ENCODE data around the gene SCUBE1.

Gene SCUBE1

DNA sequence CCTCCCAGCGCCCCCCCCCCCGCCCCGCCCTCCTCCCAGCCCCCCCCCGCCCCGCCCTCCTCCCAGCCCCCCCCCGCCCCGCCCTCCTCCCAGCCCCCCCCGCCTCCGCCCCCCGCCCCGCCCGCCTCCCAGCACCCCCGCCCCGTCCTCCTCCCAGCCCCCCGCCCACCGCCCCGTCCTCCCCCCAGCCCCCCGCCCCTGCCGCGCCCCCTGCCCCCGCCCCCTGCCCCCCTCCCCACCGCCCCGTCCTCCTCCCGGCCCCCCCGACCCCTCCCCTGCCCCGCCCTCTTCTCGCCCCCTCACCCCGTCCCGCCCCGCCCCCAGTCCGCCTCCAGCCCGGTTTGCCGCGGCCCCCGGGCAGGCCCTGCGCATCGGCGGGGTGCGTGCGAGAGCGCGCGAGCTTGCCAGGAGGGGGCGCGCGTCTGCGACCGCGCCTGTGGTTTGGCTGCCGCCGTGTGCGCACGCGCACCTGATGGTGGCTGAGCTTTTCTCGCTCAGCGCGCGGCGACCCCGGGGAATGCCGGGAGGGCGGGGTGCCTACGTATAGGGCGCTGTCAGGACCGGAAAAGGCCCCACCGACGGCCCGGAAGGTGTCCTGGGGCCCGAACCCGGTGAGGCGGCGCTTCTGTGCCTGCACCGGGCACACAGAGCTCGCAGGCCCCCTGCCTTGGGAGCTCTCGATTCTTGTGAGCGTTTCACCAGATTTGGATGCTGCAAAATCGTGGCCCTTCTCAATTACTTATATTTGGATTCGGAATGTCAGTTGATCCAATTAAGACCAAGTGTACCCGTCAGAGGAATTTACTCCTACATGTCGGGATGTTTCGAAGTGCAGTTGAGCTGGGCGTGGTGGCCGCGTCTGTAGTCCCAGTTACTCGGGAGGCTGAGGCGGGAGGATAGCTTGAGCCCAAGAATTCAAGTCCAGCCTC lies 155.7 kb downstream of the SCUBE1 start:
- FAIRE-seq, result no peak

DNA sequence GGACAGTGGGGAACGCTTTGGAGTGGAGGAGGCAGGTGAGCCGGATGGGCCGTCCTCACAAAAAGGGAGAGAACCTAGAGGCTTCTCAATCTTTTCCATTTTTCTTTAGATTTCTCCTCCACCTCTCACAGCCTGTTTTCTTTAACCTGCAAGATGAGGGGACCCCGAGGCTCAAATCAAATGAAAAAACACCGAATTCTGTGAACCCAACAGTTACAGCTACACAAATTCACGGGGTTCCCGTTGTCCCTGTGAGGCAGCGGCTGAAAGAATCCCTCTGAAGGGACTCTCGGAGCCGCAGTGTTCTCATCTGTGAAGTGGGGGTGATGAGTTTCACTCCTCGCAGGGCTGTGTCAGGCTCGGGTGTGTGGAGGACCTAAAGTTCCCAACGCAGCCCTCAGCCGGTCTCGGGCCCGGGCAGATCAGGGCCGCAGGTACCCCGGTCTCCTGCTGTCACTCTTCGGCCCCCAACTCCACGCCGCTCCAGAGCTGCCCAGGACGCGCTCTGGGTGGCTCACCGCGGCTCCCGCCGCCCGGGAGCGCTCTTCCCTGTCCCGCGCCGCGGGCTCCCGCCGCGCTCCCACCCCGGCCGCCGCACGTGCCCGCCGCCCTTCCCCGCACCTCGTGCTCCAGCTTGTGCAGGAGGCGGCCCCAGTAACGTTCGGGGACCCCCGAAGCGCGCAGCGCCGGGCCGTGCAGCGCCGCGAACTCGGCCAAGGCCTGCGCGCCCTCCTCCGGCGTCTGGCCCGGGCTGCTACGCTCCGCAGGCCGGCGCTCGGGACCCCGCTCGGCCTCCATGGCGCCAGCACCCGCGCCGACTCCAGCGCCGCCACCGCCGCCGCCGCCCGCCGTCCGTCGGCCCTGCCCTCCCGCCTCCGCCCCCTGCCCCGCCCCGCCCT lies 156.7 kb downstream of the SCUBE1 start, which contains the start of gene TTLL12:
Gene TTLL12, minus strand, starts transcription at position 863 of the 899 bp plus-strand sequence. Its CDS starts 65 bp downstream, at position 798.
- FAIRE-seq, result no peak

DNA sequence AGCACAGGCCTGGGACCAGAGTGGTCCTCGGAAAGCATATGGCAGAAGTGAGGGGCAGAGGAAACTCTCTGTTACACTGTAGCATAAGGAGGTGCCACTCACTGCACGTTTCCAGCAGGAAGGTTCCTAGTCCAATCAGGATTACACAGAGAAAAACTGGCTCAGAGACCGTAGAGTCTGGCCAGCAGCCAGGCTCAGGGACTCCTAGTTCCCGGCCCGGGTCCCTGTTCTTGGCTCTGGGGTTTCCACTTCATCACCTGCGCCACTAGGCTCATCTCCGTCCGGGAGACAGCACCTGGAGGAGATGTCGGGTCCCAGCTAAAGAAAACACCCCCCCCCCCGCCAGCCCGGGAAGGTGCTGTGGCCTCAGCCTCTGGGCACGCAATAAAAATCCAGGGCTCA lies 157.3 kb downstream of the SCUBE1 start:
- FAIRE-seq, result no peak

DNA sequence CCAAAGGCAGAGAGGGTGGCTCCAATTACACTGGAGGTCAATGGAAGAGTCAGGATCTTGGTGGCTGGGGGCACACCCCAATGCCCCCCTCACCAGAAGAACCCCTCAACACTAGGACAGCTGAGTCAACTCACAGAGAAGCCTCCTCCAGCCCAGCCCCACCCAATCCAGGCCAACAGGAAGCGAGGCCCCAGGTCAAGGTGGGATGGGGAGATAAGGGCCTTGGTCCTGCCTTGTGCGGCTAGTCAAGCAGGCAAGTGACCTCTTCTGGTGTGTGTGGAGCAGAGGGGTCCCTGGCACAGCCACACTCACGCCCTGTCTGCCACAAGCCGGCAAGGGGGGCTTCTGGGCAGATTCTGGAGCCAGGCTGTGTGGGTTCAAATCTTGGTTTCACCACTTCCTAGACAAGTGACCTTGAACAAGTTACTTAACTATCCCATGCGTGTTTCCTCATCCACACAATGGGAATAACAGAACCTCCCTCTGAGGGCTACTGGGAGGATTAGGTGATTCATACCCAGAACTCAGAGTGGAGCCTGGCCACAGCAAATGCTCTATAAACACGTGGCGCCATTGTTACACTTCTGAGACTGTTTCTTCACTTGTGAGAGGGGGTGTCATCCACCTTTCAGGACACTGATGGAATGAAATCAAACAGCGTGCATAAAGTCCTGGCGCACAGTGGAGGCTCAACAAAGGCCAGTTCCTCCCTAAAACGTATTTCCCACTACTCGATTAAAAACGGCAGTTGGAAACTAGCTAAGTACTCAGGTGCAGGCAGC lies 159.5 kb downstream of the SCUBE1 start:
- no peak for FAIRE-seq

DNA sequence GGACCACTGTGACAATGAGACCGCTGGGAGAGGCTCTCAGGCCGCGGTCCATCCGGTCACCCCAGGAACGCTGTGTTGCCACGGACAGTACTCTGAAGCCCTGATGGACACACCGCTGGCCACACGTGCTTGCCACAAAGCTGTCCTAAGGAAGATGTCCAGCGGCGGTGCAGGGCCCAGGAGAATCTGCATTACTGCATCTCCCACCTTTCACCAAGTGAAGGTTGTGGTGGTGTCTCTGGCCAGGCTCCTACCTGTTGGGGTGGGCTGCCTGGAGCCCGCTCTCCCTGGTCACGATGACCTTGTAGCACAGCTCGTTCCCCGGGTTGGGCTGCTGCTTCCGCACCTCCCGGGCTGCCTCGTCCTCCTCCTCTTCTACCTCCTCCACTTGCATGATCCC lies 160.4 kb downstream of the SCUBE1 start:
- FAIRE-seq, result no peak

DNA sequence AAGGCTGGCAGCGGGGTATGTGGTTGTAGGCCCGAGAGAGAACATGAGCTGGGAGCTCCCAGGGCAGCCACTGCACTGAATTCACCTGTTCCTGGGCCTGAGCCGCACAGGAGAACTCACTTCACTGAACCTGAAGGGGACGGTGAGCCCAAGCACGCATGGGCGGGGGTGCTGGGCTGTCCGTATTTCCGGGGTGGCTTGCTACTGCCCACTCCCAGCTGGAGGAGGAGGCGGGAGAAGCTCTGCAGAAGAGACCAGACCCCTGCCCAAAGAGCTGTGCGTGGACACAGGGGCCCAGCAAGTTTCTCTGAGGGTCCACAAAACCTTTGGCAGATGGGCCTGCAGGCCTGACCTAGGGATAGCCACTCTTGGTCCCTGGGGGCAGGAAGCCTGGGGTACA lies 161.1 kb downstream of the SCUBE1 start:
- no peak for FAIRE-seq

DNA sequence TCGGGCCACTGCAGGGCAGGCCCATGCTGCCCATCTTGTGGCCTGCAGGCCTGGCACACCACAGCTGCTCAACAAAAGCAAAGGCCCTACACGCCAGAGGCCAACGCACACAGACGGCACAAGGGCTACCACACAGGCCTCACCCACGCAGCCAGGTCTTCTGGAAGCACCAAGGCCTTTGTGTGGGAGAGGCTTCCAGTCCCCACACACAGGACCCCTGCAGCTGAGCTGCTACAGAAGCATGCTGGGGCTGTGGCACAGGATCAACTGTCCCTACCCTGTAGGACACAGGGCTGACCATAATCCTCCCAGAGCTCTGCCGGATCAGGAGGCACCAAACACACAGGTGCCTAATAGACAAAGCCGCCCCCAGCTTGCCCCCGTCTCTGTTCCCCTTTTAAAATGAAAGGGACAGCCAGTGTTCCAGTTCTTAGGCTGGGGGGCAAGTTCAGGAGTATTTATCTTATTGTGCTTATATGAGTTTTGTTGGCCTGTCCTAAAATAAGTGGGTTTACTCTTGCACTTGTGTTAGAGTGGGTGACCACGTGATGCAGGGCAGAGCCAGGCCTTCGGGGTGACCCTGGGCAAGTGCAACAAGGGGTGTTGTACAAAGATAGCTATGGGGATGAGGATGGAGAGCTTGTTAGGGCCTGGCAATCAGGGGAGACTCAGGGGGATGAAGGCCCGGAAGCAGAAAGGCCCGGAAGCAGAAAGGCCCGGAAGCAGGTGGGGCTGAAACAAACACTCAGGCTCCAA lies 161.7 kb downstream of the SCUBE1 start:
- no peak for FAIRE-seq

DNA sequence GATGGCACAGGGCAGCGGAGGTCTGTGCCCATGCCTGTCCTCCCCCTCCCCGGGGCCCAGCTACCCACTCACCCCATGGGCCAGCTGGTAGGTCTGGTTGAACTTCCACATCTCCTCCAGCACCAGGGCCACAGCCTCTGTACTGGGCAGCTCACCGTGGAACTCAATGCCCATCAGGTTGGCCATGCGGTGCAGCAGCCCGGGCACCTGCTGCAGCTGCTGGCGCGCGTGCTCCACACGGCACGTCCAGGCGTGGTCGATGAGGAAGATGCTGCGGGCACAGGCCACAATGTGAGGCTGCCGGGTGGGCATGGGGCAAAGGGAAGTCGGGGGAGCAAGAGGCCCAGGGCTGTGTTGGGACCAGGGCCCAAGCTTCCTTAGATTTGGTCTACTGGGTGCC lies 162.5 kb downstream of the SCUBE1 start:
- FAIRE-seq, result no peak

DNA sequence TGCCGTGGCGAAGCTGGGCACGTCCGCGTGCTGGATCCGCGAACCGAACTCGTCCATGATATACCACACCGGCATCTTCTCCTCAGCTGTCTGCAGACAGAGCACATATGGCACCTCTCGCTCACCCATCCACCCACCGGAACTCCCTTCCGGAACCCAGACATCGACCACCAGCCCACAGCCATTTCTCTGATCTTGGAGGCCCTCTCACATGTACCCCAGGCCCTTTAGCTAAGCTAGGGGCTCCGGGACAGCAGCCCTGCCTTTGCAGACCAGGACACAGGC lies 163.3 kb downstream of the SCUBE1 start:
- FAIRE-seq, result no peak

DNA sequence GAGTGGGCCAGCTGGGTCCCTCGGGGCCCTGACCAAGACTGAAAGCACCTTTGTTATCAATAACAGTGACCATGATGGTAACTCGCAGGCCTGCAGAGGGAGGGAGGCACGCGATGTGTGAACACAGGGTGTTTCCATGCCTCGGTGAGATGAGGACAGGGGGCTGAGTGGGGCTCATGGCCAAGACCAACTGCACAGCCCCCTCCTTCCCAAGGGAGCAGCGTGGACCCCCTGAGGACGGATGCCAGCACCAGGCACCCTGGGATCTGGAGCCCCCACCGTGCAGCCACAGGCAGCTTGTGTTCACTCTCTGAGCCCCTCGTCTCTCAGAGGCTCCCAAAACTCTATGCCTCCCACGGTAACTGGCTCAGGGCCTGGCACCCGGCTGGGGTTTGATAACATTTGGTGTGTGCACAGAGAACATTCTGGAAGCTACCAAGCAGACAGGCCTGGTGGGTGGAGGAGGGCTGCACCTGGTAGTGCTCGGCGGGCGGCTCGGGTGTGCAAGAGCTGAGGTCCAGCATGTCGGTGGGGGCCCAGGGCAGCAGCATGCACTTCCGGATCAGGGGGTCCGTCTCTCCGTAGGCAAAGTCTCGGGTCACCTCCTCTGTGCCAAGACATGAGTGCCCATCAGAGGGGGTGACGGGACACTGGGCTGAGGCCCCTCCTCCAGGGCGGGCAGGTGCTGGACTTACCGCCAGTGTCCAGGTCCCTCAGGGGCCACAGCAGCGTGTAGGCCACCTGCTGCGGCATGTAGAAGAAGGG lies 163.8 kb downstream of the SCUBE1 start:
- FAIRE-seq, result no peak

DNA sequence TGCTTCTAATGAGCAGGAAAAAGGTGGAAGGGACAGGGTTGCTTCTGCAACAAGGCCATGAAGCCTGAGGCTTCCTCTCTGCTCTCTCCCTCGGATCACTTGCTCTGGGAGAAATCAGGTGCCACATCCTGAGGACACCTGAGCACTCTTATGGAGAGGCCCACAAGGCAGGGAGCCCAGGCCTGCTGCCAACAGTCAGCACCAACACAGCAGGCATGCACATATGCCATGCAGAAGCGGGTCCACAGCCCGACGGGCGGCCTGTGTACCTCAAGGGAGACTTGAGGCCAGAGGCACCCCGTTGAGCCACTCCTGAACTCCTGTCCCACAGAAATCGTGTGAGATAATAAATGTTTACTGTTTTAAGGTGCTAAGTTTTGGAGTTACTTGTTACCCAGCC lies 165.7 kb downstream of the SCUBE1 start:
- no peak for FAIRE-seq

DNA sequence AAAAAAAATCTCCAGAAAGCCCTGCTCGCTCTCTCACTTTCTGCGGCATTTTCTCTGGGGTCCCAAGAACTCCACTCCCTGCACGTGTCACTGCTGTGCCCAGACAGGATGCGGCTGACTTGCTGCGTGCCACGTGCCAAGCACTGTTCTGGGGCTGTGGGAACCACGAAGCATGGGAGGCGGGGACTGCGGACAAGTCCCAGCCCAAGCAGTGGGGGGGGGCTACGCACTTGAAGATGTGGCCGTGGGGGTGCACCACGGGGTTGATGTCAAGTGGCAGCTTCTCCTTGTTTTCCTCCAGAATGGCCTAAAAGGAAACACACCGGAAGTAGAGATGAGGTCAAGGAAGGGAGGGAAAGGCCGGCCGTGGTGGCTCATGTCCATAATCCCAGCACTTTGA lies 167.1 kb downstream of the SCUBE1 start:
- no peak for FAIRE-seq

DNA sequence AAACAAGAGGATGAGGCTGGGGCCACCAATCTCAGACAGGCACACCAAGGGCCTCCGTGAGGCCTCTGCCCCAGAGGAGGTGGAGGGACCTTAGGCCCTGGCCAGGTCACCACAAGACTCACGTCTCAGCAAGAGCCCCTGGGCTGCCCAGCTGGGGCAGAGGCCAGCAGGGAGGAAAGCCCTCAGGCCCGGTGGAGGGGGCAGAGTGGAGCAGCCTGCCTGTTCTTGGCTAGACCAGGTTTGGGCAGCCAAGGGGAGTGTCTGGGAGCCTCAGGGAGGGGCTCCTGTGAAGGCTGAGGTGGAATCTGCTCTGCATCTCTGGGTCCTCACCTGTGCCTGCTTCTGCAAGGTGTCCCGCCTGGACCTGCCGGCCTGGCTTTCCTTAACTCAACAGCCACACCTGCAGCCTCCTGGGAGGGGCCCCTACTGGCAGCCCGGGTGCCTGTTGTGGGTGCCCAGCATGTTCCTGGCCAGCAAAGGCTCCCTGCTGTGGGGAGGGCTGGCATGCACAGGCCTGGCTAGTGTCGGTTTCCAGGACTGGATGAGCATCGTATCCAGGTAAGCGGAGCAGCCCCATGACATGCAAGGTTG lies 168.1 kb downstream of the SCUBE1 start:
- no peak for FAIRE-seq

DNA sequence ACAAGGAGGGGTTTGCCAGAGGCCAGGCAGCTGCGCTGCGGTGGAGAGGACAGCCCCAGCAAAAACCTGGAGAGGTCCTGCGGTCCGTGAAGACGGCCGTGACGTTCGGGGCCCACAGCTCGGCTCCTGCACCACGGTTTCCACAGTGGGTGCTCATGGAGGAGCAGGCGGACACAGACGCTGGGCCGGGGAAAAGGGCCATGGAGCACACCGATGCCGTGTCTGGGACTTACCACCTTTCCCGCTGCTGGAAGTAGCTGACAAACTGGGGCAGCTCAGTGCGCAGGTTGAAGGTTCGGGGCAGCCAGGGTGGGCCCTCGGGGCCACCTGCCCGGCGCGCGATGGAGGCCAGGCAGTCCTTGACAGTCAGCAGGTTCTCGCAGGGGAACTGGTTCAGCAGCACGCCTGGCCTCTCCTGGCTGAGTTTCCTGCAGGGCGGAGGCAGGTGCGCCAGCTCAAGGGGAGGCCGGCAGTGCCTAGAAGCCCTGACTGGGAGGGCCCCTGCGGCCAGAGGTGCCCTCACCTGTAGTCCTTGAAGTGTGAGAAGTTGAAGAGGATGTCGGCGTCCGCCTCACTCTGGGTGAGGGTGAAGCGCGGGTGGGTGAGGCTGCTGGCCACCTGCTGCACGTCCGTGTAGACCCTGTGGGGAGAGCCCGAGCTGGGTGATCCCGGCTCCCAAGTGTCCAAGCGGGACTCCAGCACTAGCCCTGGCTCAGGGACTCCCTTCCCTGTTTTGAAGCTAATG lies 169.0 kb downstream of the SCUBE1 start:
- FAIRE-seq, result no peak

DNA sequence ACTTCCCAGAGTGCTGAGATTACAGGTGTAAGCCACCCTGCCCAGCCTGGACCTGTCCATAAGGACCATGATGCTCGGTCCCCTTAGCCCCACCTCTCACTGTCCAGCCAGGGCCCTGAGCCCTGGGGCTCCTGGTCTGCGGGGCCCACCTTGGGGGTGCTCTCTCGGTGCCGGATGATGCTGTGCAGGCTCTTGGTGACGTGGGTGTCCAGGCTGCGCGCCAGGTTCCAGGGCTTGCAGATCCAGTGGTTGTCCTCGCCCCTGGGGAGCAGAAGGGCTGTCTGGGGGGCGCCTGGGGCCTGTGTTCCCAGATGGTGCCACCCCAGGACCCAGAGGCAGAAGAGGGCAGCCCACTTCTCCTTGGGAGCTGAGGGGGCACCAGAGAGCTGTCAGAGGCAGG lies 169.6 kb downstream of the SCUBE1 start:
- no peak for FAIRE-seq

DNA sequence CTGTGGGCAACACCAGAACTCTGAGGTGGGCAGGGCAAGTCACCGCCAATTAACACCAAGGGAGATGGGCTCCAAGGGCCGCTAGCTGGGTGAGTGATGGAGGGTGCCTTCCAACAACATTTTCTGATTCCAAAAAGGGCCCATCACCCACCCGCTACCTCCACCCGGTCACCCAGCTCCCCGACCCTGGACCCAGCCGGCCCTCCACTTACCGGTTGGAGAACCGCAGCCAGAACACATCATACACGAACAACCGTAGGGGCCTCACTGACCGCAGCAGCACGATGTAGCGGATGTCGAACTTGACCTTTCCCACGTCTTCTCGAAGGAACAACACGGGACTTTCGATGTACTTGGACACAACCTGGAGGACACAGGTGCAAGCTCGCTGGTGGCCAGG lies 171.0 kb downstream of the SCUBE1 start:
- no peak for FAIRE-seq

DNA sequence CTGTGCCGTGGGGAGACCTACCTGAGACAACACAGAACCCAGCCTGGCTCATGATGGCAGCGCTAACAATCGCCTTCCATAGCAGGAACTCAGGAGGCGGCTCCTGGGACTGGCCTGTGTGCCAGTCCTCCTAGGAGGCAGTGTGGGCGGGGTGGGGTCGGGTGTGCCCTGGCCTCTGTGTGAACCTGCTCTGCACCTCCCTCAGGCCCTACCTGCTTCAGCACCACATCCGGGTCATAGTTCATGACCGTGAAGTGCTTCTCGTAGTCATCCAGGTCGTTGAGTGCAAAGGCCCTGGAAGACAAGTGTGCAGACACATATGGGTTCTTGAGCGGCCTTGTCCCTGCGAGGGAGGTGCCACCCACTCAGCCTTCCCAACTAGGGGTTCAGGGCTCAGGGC lies 171.6 kb downstream of the SCUBE1 start:
- no peak for FAIRE-seq

DNA sequence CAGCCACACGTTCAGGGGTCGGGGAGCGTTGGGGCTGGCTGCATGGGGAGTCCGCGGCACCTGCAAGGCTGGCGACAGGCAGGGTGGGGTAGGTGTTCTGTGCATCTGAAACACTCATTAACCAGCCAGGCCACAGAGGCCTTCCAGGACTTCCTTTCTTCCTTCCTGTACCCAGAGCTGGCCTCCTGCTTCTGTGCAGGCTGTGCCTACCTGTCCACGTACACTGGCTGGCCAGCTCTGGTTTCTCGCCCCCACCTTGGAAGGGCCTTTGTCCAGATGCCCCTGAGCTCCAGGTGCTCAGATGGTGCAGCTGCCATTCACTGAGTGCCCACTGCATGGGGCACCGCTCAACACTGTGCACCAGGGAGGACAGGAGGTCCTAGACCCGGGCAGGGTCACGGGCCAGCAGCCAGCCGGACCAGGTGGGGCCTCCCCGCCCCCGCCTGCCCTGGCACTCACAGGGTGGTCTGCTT lies 172.1 kb downstream of the SCUBE1 start:
- no peak for FAIRE-seq

DNA sequence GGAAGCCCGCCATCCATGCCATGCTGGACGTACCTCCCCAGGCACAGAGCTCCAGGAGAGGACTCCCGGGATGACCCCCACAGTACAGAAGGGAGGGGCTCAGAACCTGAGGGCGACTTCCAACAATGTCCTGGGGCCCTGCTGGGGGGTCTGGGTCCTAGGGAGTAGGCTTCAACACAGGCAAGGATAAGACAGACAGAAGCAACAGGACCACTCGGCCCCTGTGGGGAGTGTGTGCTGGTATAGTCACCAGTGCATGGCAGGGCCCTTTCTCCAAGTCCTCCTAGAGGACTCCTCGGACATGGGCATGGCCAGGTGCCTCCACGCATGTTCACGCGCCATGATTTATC lies 173.1 kb downstream of the SCUBE1 start:
- FAIRE-seq, result no peak

Data from A204.1 (cell line).